OCI-LY7 (cell line): ENCODE results near the gene INAVA. TPM values are rescaled to one million over a fixed set of nuclear protein-coding genes. Genes with fewer than 3 reads are reported as not detected.

ENCODE experiments used
- BruUV-seq: library from RNA; stranded (reverse); fragments of 400-500 nt; replicated peaks from 2 replicates; lab custom pipeline; 2021; lab: Mats Ljungman, UMichigan
- CTCF ChIA-PET: fragments of 300-600 bp; sonication (Branson Sonifier 250); formaldehyde crosslinking; loops from one replicate; lab custom pipeline; 2022; ENCODE audit warnings: antibody characterized with exemption; ENCODE audit not compliant: unreplicated experiment; lab: Charles Lee
- POLR2A ChIA-PET: fragments of 300-600 bp; sonication (Branson Sonifier 250); formaldehyde crosslinking; loops from one replicate; lab custom pipeline; 2022; ENCODE audit warnings: antibody characterized with exemption; lab: Charles Lee
- DNase-seq: peaks from one replicate; pipeline ENCODE4 v3.0.0-alpha.2; 2015; ENCODE audit warnings: low spot score
- H2AFZ ChIP-seq: fragments of 200-600 bp; sonication (generic), shearing (Covaris generic); 2 replicates; pipeline ENCODE4 v1.6.1; 2014; ENCODE audit warnings: mild to moderate bottlenecking, antibody characterized with exemption, low read length, moderate library complexity
- H3K27ac ChIP-seq: fragments of 200-600 bp; sonication (generic); 2 replicates; pipeline ENCODE4 v1.5.1; 2014; ENCODE audit warnings: mixed run types, low read depth, mild to moderate bottlenecking, moderate library complexity, low read length, inconsistent platforms; ENCODE audit not compliant: poor library complexity, severe bottlenecking
- H3K36me3 ChIP-seq: fragments of 200-600 bp; sonication (generic); 2 replicates; pipeline ENCODE4 v1.6.1; 2014; ENCODE audit warnings: mild to moderate bottlenecking, antibody characterized with exemption, low read length, moderate library complexity, mixed read lengths; ENCODE audit not compliant: insufficient read depth
- H3K4me1 ChIP-seq: fragments of 200-600 bp; sonication (generic); 2 replicates; pipeline ENCODE4 v1.5.1; 2014; ENCODE audit warnings: mild to moderate bottlenecking, low read length; ENCODE audit not compliant: insufficient read depth, poor library complexity, severe bottlenecking
- H3K4me2 ChIP-seq: fragments of 200-600 bp; sonication (generic); 2 replicates; pipeline ENCODE4 v1.6.1; 2014; ENCODE audit warnings: mild to moderate bottlenecking, low read length
- H3K4me3 ChIP-seq: fragments of 200-600 bp; sonication (generic); 2 replicates; pipeline ENCODE4 v1.5.1; 2014; ENCODE audit warnings: mild to moderate bottlenecking, low read depth, low read length; ENCODE audit not compliant: poor library complexity, severe bottlenecking
- H3K79me2 ChIP-seq: fragments of 200-600 bp; sonication (generic); 2 replicates; pipeline ENCODE4 v1.6.1; 2016; ENCODE audit warnings: low read depth, mild to moderate bottlenecking, low read length, moderate library complexity, mixed read lengths; ENCODE audit not compliant: insufficient read depth
- H3K9me2 ChIP-seq: fragments of 200-600 bp; sonication (generic); 2 replicates; pipeline ENCODE4 v1.6.1; 2016; ENCODE audit warnings: mild to moderate bottlenecking, low read length, mixed read lengths; ENCODE audit not compliant: insufficient read depth
- H3K9me3 ChIP-seq: fragments of 200-600 bp; sonication (generic); 2 replicates; pipeline ENCODE4 v1.6.1; 2014; ENCODE audit warnings: mild to moderate bottlenecking, mixed run types, low read length, mixed read lengths
- H4K20me1 ChIP-seq: fragments of 200-600 bp; sonication (generic); 2 replicates; pipeline ENCODE4 v1.6.1; 2014; ENCODE audit warnings: mild to moderate bottlenecking, antibody characterized with exemption, low read length, moderate library complexity, mixed read lengths; ENCODE audit not compliant: insufficient read depth
- CTCF ChIP-seq: fragments of 200-600 bp; sonication (generic); conservative IDR thresholded peaks from 2 replicates; pipeline ENCODE4 v1.5.1; 2014; ENCODE audit warnings: mild to moderate bottlenecking, antibody characterized with exemption, low read length, moderate library complexity, mixed read lengths
- EZH2phosphoT487 ChIP-seq: fragments of 200-600 bp; sonication (generic); IDR thresholded peaks from 2 replicates; pipeline ENCODE4 v1.6.1; 2018; ENCODE audit warnings: low read depth, borderline replicate concordance, mild to moderate bottlenecking, mixed run types, antibody characterized with exemption, low read length, moderate library complexity, mixed read lengths
- intact Hi-C: fragments of 100-400 bp; cut with micrococcal nuclease; formaldehyde crosslinking; loops from one replicate; pipeline ENCODE4 v1.10.0; 2022; ENCODE audit not compliant: unreplicated experiment
- total RNA-seq, 2 experiments: library from RNA; depleted of rRNA in 1 of 2; stranded (reverse); fragments of >200 nt in 1 of 2; shearing (Covaris generic) in 1 of 2; gene quantifications; 2 replicates each; pipeline ENCODE4 v1.2.3, GENCODE V29; 2014 to 2022

INAVA gene
- total RNA-seq, 2 experiments from 2014 or later = not detected

- Histone ChIP-seq H2AFZ (no peak overlapping the region), H3K36me3 (peaks cover 49% of the 10 kb centered on the region), H3K4me2 (no peak overlapping the region), H3K4me1 (no peaks in the 10 kb centered on the region), H3K9me2 (no peaks in the 10 kb centered on the region), H3K27ac (no peak overlapping the region), H3K79me2 (no peaks in the 10 kb centered on the region), H3K4me3 (no peak overlapping the region), H4K20me1 (no peaks in the 10 kb centered on the region), H3K9me3 (no peaks in the 10 kb centered on the region)
- ChIA-PET POLR2A (interaction anchor here (0.8 to 1.2 kb wide), 4 partner anchors 9 to 53 kb away, joined by 3 read pairs; no protein-coding TSS in a partner anchor), CTCF (no interaction called here)
- DNase-seq = no peak
- no TSS peak for BruUV-seq
- no peak for TF ChIP-seq EZH2phosphoT487
- no peak for TF ChIP-seq CTCF
- intact Hi-C loops = no loop called here
These were observed 48.3 kb upstream of the INAVA start for GRCh38 chr1:200846398-200846797.

GRCh38 chr1:200849430-200849829, 45.3 kb upstream of the INAVA start:
- no TSS peak for BruUV-seq
- TF ChIP-seq CTCF (no peak), EZH2phosphoT487 (no peak)
- Histone ChIP-seq H3K36me3 (peaks cover 62% of the 10 kb centered on the region), H3K79me2 (no peaks in the 10 kb centered on the region), H4K20me1 (no peaks in the 10 kb centered on the region), H3K9me2 (no peaks in the 10 kb centered on the region), H3K27ac (no peak overlapping the region), H3K9me3 (no peaks in the 10 kb centered on the region), H3K4me3 (no peak overlapping the region), H3K4me1 (no peaks in the 10 kb centered on the region), H3K4me2 (no peak overlapping the region), H2AFZ (no peak overlapping the region)
- CTCF ChIA-PET = no interaction called here
- no peak for DNase-seq
- POLR2A ChIA-PET = no interaction called here
- intact Hi-C loops = no loop called here

GRCh38 chr1:200850554-200850953, 44.1 kb upstream of the INAVA start:
- no TSS peak for BruUV-seq
- Histone ChIP-seq H4K20me1 (no peaks in the 10 kb centered on the region), H3K79me2 (no peaks in the 10 kb centered on the region), H3K9me3 (no peaks in the 10 kb centered on the region), H3K27ac (no peak overlapping the region), H3K4me1 (no peaks in the 10 kb centered on the region), H3K4me3 (no peak overlapping the region), H3K9me2 (no peaks in the 10 kb centered on the region), H2AFZ (no peak overlapping the region), H3K36me3 (peaks cover 63% of the 10 kb centered on the region), H3K4me2 (no peak overlapping the region)
- CTCF ChIA-PET = no interaction called here
- no peak for DNase-seq
- TF ChIP-seq CTCF = no peak
- no peak for TF ChIP-seq EZH2phosphoT487
- POLR2A ChIA-PET = interaction anchor here (0.5 to 1.2 kb wide), 5 partner anchors 9 to 1226 kb away, joined by 3 to 4 read pairs (median 3); no protein-coding TSS in a partner anchor
- intact Hi-C loops = no loop called here
